DOHH2 (cell line): ENCODE data around the gene LAMA5.

Experiments used
- H3F3A ChIP-seq: fragments of 200-600 bp; sonication (generic), shearing (Covaris generic); 2 replicates; pipeline ENCODE4 v1.6.0; 2016; ENCODE audit warnings: antibody characterized with exemption, mild to moderate bottlenecking; ENCODE audit not compliant: control insufficient read depth, insufficient read depth
- H3K27ac ChIP-seq: fragments of 200-600 bp; sonication (generic); 2 replicates; pipeline ENCODE4 v1.5.1; 2014; ENCODE audit warnings: low read depth, mild to moderate bottlenecking, low read length, moderate library complexity
- H3K27me3 ChIP-seq: fragments of 200-600 bp; sonication (generic); 2 replicates; pipeline ENCODE4 v1.6.1; 2014; ENCODE audit warnings: mild to moderate bottlenecking, low read length, mixed read lengths; ENCODE audit not compliant: control insufficient read depth
- H3K36me3 ChIP-seq: fragments of 200-600 bp; sonication (generic); 2 replicates; pipeline ENCODE4 v1.6.1; 2014; ENCODE audit warnings: mild to moderate bottlenecking, low read length, moderate library complexity, mixed read lengths; ENCODE audit not compliant: control insufficient read depth
- H3K4me1 ChIP-seq: fragments of 200-600 bp; sonication (generic); 2 replicates; pipeline ENCODE4 v1.6.1; 2014; ENCODE audit warnings: mild to moderate bottlenecking, low read length, mixed read lengths; ENCODE audit not compliant: control insufficient read depth
- H3K4me2 ChIP-seq: fragments of 200-600 bp; sonication (generic); 2 replicates; pipeline ENCODE4 v1.6.0; 2014; ENCODE audit warnings: mild to moderate bottlenecking, low read length, moderate library complexity
- H3K4me3 ChIP-seq: fragments of 200-600 bp; sonication (generic); 2 replicates; pipeline ENCODE4 v1.5.1; 2014; ENCODE audit warnings: mild to moderate bottlenecking, low read length, mixed read lengths
- H3K79me2 ChIP-seq: fragments of 200-600 bp; sonication (generic); 2 replicates; pipeline ENCODE4 v1.6.1; 2014; ENCODE audit warnings: mild to moderate bottlenecking, low read length, mixed read lengths; ENCODE audit not compliant: control insufficient read depth
- H3K9me2 ChIP-seq: fragments of 200-600 bp; sonication (generic); replicated peaks from 2 replicates; pipeline ENCODE4 v1.6.1; 2014; ENCODE audit warnings: mild to moderate bottlenecking, low read length, mixed read lengths; ENCODE audit not compliant: control insufficient read depth
- H3K9me3 ChIP-seq: fragments of 200-600 bp; sonication (generic); 2 replicates; pipeline ENCODE4 v1.6.1; 2014; ENCODE audit warnings: antibody characterized with exemption, low read length, mixed read lengths; ENCODE audit not compliant: control insufficient read depth, insufficient read depth
- H4K20me1 ChIP-seq: fragments of 200-600 bp; sonication (generic); 2 replicates; pipeline ENCODE4 v1.6.0; 2014; ENCODE audit warnings: low read depth, mild to moderate bottlenecking, antibody characterized with exemption, low read length, moderate library complexity; ENCODE audit not compliant: control insufficient read depth, insufficient read depth
- CTCF ChIP-seq: fragments of 200-600 bp; sonication (generic); IDR thresholded peaks from one replicate; pipeline ENCODE4 v1.5.1; 2014; ENCODE audit warnings: antibody characterized with exemption, mild to moderate bottlenecking, low read depth, low read length; ENCODE audit not compliant: poor library complexity, severe bottlenecking
- EZH2phosphoT487 ChIP-seq: fragments of 200-600 bp; sonication (generic); IDR thresholded peaks from 2 replicates; pipeline ENCODE4 v1.6.1; 2017; ENCODE audit warnings: borderline replicate concordance, mild to moderate bottlenecking, antibody characterized with exemption, low read length, moderate library complexity, mixed read lengths

The LAMA5 gene

GRCh38 chr20:62276439-62276838 lies 90.7 kb downstream of the LAMA5 start:
- Histone ChIP-seq H3K4me1 (peaks cover 27% of the 10 kb centered on the region), H3K9me2 (no peaks in the 10 kb centered on the region), H3K27me3 (no peaks in the 10 kb centered on the region), H3K27ac (no peak overlapping the region), H3K79me2 (no peaks in the 10 kb centered on the region), H3K36me3 (peaks cover 36% of the 10 kb centered on the region), H3F3A (peaks cover 3% of the 10 kb centered on the region; the same call in 1 of the 2 replicates), H3K9me3 (no peaks in the 10 kb centered on the region), H4K20me1 (no peaks in the 10 kb centered on the region), H3K4me2 (no peak overlapping the region), H3K4me3 (no peak overlapping the region)
- TF ChIP-seq CTCF (no peak), EZH2phosphoT487 (no peak)

GRCh38 chr20:62275219-62275618 lies 91.9 kb downstream of the LAMA5 start:
- H3K9me2 ChIP-seq: no peaks in the 10 kb centered on the region
- H4K20me1 ChIP-seq: no peaks in the 10 kb centered on the region
- peaks cover 3% of the 10 kb centered on the region; the same call in 1 of the 2 replicates for H3F3A ChIP-seq
- TF ChIP-seq EZH2phosphoT487: no peak
- no peak for TF ChIP-seq CTCF
- H3K4me1 ChIP-seq: peaks cover 27% of the 10 kb centered on the region
- peak overlapping the region; percentile 51 for H3K4me3 ChIP-seq
- no peaks in the 10 kb centered on the region for H3K27me3 ChIP-seq
- peak overlapping the region; percentile 52 for H3K27ac ChIP-seq
- peaks cover 25% of the 10 kb centered on the region for H3K36me3 ChIP-seq
- no peaks in the 10 kb centered on the region for H3K79me2 ChIP-seq
- peak overlapping the region; percentile 73 for H3K4me2 ChIP-seq
- H3K9me3 ChIP-seq: no peaks in the 10 kb centered on the region

DNA sequence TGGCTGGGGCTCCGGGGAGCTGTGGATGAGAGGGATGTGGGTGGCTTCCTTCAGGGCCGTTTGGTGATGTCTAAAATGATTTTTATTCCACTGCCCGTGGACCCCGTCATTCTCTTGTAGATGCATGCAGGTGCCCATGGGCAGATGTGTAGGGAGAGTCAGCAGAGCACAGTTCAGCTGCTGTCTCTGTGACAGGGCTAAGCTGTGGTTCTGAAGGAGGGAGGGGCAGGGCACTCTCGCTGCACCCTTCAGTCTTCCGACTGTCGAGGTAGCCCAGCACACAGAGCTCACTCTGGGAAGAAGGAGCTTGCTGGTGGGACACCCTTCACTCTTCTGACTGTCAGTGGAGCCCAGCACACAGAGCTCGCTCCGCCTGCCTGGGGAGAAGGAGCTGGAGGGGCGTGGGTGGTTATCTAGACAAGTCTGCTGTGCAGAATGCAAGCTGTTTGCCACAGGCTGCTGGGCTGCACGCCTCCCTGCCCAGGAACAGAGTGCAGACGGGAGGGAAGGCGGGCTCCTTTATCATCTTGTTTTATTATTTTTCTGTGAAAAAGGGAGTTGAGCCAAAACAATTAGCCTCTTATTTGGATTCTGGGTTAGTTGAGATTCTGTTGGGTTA lies 92.7 kb downstream of the LAMA5 start:
- H3K36me3 ChIP-seq: peaks cover 17% of the 10 kb centered on the region; the same call in 1 of the 2 replicates
- H3K4me2 ChIP-seq: peak overlapping the region; percentile 73
- H3K79me2 ChIP-seq: no peaks in the 10 kb centered on the region
- H3K4me3 ChIP-seq: peak overlapping the region; percentile 51
- H3K27ac ChIP-seq: peak overlapping the region; percentile 52
- no peaks in the 10 kb centered on the region for H4K20me1 ChIP-seq
- H3K4me1 ChIP-seq: peaks cover 27% of the 10 kb centered on the region
- H3F3A ChIP-seq: peaks cover 3% of the 10 kb centered on the region; the same call in 1 of the 2 replicates
- no peak for TF ChIP-seq CTCF
- H3K9me3 ChIP-seq: no peaks in the 10 kb centered on the region
- no peaks in the 10 kb centered on the region for H3K27me3 ChIP-seq
- no peaks in the 10 kb centered on the region for H3K9me2 ChIP-seq
